ENCODE results near the gene PDE3A.

The PDE3A gene

GRCh38 chr12:20452496-20453010 is 84.2 kb downstream of the PDE3A start:
- Histone ChIP-seq H3K36me3 (ENCODE audit: control insufficient read depth in 1 of 2, insufficient read depth in 2 of 2, low read length in 2 of 2) (no peaks in the 10 kb centered on the region), H3K4me3 (ENCODE audit: low read depth, low read length) (no peak overlapping the region), H3K79me2 (ENCODE audit: control insufficient read depth, insufficient read depth, low read length, poor library complexity) (no peaks in the 10 kb centered on the region), H3K27ac (ENCODE audit: low read depth, low read length) (no peak overlapping the region), H3K9ac (ENCODE audit: low read length) (no peak overlapping the region), H3K23ac (ENCODE audit: low read length) (no peak overlapping the region), H2BK5ac (ENCODE audit: low read depth, low read length, poor library complexity) (no peak overlapping the region), H3K27me3 (ENCODE audit: insufficient read depth, low read length) (no peaks in the 10 kb centered on the region), H3K4ac (ENCODE audit: low read depth, low read length) (no peak overlapping the region), H3K79me1 (ENCODE audit: low read length) (no peaks in the 10 kb centered on the region), H3K4me2 (ENCODE audit: low read length) (no peak overlapping the region), H4K91ac (ENCODE audit: low read depth, low read length) (no peak overlapping the region), H3K18ac (ENCODE audit: low read length) (no peak overlapping the region), H4K12ac (ENCODE audit: low read depth, low read length) (no peak overlapping the region), H4K8ac (ENCODE audit: low read depth, low read length) (no peak overlapping the region), H2AK5ac (ENCODE audit: low read length) (no peak overlapping the region), H3K4me1 (ENCODE audit: control insufficient read depth in 1 of 2, insufficient read depth in 2 of 2, low read length in 2 of 2) (peaks cover 0 to 2% of the 10 kb centered on the region in 2 experiments), H2AFZ (ENCODE audit: insufficient read depth, low read length, poor library complexity) (no peak overlapping the region), H3K14ac (ENCODE audit: low read length) (no peak overlapping the region), H2BK12ac (ENCODE audit: low read length) (no peak overlapping the region), H2BK120ac (ENCODE audit: insufficient read depth, low read length, poor library complexity) (no peak overlapping the region), H3K9me3 (ENCODE audit: insufficient read depth, low read depth, low read length) (no peaks in the 10 kb centered on the region)
- DNase-seq: no peak
- WGBS (ENCODE audit: extremely low coverage, insufficient coverage, insufficient read length): no CpG with 5 or more reads among the region's 4 CpGs

- Histone ChIP-seq H3K27ac (ENCODE audit: low read depth, low read length) (no peak overlapping the region), H2BK120ac (ENCODE audit: insufficient read depth, low read length, poor library complexity) (no peak overlapping the region), H3K4ac (ENCODE audit: low read depth, low read length) (no peak overlapping the region), H4K8ac (ENCODE audit: low read depth, low read length) (no peak overlapping the region), H2AK5ac (ENCODE audit: low read length) (no peak overlapping the region), H2BK12ac (ENCODE audit: low read length) (no peak overlapping the region), H3K9me3 (ENCODE audit: insufficient read depth, low read depth, low read length) (no peaks in the 10 kb centered on the region), H3K23ac (ENCODE audit: low read length) (no peak overlapping the region), H2BK5ac (ENCODE audit: low read depth, low read length, poor library complexity) (no peak overlapping the region), H3K79me2 (ENCODE audit: control insufficient read depth, insufficient read depth, low read length, poor library complexity) (no peaks in the 10 kb centered on the region), H3K4me1 (ENCODE audit: control insufficient read depth in 1 of 2, insufficient read depth in 2 of 2, low read length in 2 of 2) (peaks cover 0 to 2% of the 10 kb centered on the region in 2 experiments), H3K18ac (ENCODE audit: low read length) (no peak overlapping the region), H3K14ac (ENCODE audit: low read length) (no peak overlapping the region), H3K4me2 (ENCODE audit: low read length) (no peak overlapping the region), H4K91ac (ENCODE audit: low read depth, low read length) (no peak overlapping the region), H4K12ac (ENCODE audit: low read depth, low read length) (no peak overlapping the region), H3K4me3 (ENCODE audit: low read depth, low read length) (no peak overlapping the region), H3K36me3 (ENCODE audit: control insufficient read depth in 1 of 2, insufficient read depth in 2 of 2, low read length in 2 of 2) (no peaks in the 10 kb centered on the region), H3K9ac (ENCODE audit: low read length) (no peak overlapping the region), H3K79me1 (ENCODE audit: low read length) (no peaks in the 10 kb centered on the region), H2AFZ (ENCODE audit: insufficient read depth, low read length, poor library complexity) (no peak overlapping the region), H3K27me3 (ENCODE audit: insufficient read depth, low read length) (no peaks in the 10 kb centered on the region)
- no CpG with 5 or more reads among the region's 6 CpGs for WGBS (ENCODE audit: extremely low coverage, insufficient coverage, insufficient read length)
- no peak for DNase-seq
Measured at GRCh38 chr12:20453756-20454310, 85.5 kb downstream of the PDE3A start.

GRCh38 chr12:20455001-20455706 is 86.8 kb downstream of the PDE3A start:
- H4K91ac ChIP-seq (ENCODE audit: low read depth, low read length): no peak overlapping the region
- H2BK120ac ChIP-seq (ENCODE audit: insufficient read depth, low read length, poor library complexity): no peak overlapping the region
- H3K4me3 ChIP-seq (ENCODE audit: low read depth, low read length): no peak overlapping the region
- no peak overlapping the region for H2AFZ ChIP-seq (ENCODE audit: insufficient read depth, low read length, poor library complexity)
- H3K79me2 ChIP-seq (ENCODE audit: control insufficient read depth, insufficient read depth, low read length, poor library complexity): no peaks in the 10 kb centered on the region
- H3K18ac ChIP-seq (ENCODE audit: low read length): no peak overlapping the region
- H2BK5ac ChIP-seq (ENCODE audit: low read depth, low read length, poor library complexity): no peak overlapping the region
- H2AK5ac ChIP-seq (ENCODE audit: low read length): no peak overlapping the region
- no CpG with 5 or more reads among the region's 4 CpGs for WGBS (ENCODE audit: extremely low coverage, insufficient coverage, insufficient read length)
- H3K9me3 ChIP-seq (ENCODE audit: insufficient read depth, low read depth, low read length): no peaks in the 10 kb centered on the region
- no peak for DNase-seq
- no peak overlapping the region for H3K4me2 ChIP-seq (ENCODE audit: low read length)
- H2BK12ac ChIP-seq (ENCODE audit: low read length): no peak overlapping the region
- no peaks in the 10 kb centered on the region for H3K79me1 ChIP-seq (ENCODE audit: low read length)
- H4K12ac ChIP-seq (ENCODE audit: low read depth, low read length): no peak overlapping the region
- H4K8ac ChIP-seq (ENCODE audit: low read depth, low read length): no peak overlapping the region
- no peaks in the 10 kb centered on the region for H3K27me3 ChIP-seq (ENCODE audit: insufficient read depth, low read length)
- no peak overlapping the region for H3K23ac ChIP-seq (ENCODE audit: low read length)
- H3K36me3 ChIP-seq (ENCODE audit: control insufficient read depth in 1 of 2, insufficient read depth in 2 of 2, low read length in 2 of 2): no peaks in the 10 kb centered on the region
- no peak overlapping the region for H3K27ac ChIP-seq (ENCODE audit: low read depth, low read length)
- no peak overlapping the region for H3K14ac ChIP-seq (ENCODE audit: low read length)
- no peaks in the 10 kb centered on the region for H3K4me1 ChIP-seq (ENCODE audit: control insufficient read depth in 1 of 2, insufficient read depth in 2 of 2, low read length in 2 of 2)
- H3K4ac ChIP-seq (ENCODE audit: low read depth, low read length): no peak overlapping the region
- no peak overlapping the region for H3K9ac ChIP-seq (ENCODE audit: low read length)

- H2BK5ac ChIP-seq (ENCODE audit: low read depth, low read length, poor library complexity): no peak overlapping the region
- H3K4me1 ChIP-seq (ENCODE audit: control insufficient read depth in 1 of 2, insufficient read depth in 2 of 2, low read length in 2 of 2): no peaks in the 10 kb centered on the region
- H3K27ac ChIP-seq (ENCODE audit: low read depth, low read length): no peak overlapping the region
- no peaks in the 10 kb centered on the region for H3K79me2 ChIP-seq (ENCODE audit: control insufficient read depth, insufficient read depth, low read length, poor library complexity)
- H2BK12ac ChIP-seq (ENCODE audit: low read length): no peak overlapping the region
- H3K23ac ChIP-seq (ENCODE audit: low read length): no peak overlapping the region
- H3K4ac ChIP-seq (ENCODE audit: low read depth, low read length): no peak overlapping the region
- H2AK5ac ChIP-seq (ENCODE audit: low read length): no peak overlapping the region
- no peak overlapping the region for H3K4me3 ChIP-seq (ENCODE audit: low read depth, low read length)
- H4K91ac ChIP-seq (ENCODE audit: low read depth, low read length): no peak overlapping the region
- H4K12ac ChIP-seq (ENCODE audit: low read depth, low read length): no peak overlapping the region
- H2BK120ac ChIP-seq (ENCODE audit: insufficient read depth, low read length, poor library complexity): no peak overlapping the region
- no peaks in the 10 kb centered on the region for H3K79me1 ChIP-seq (ENCODE audit: low read length)
- H3K9me3 ChIP-seq (ENCODE audit: insufficient read depth, low read depth, low read length): no peaks in the 10 kb centered on the region
- H3K27me3 ChIP-seq (ENCODE audit: insufficient read depth, low read length): no peaks in the 10 kb centered on the region
- H4K8ac ChIP-seq (ENCODE audit: low read depth, low read length): no peak overlapping the region
- H3K14ac ChIP-seq (ENCODE audit: low read length): no peak overlapping the region
- H2AFZ ChIP-seq (ENCODE audit: insufficient read depth, low read length, poor library complexity): no peak overlapping the region
- no peak overlapping the region for H3K4me2 ChIP-seq (ENCODE audit: low read length)
- H3K18ac ChIP-seq (ENCODE audit: low read length): no peak overlapping the region
- H3K9ac ChIP-seq (ENCODE audit: low read length): no peak overlapping the region
- DNase-seq: no peak
- H3K36me3 ChIP-seq (ENCODE audit: control insufficient read depth in 1 of 2, insufficient read depth in 2 of 2, low read length in 2 of 2): no peaks in the 10 kb centered on the region
- WGBS (ENCODE audit: extremely low coverage, insufficient coverage, insufficient read length): no CpG with 5 or more reads among the region's 2 CpGs
Measured at GRCh38 chr12:20457582-20457981, 89.2 kb downstream of the PDE3A start.

Measured in trophoblast cell (in vitro differentiated cells and primary cell).